NT2/D1 (cell line): ENCODE data around the gene ADIRF.
"Not testable (repeated sequence)": the region's sequence is repeated elsewhere in the genome, so short reads cannot be mapped to it uniquely, and the experiment has no call there.

ENCODE experiments used
- DNase-seq: peaks from one replicate; pipeline ENCODE4 v3.0.0-alpha.2; 2011; ENCODE audit warnings: low read depth, low spot score
- H3K27me3 ChIP-seq: 2 replicates; pipeline ENCODE4 v1.6.0; 2011; ENCODE audit warnings: mild to moderate bottlenecking; ENCODE audit not compliant: insufficient read length, insufficient read depth
- H3K36me3 ChIP-seq: 2 replicates; pipeline ENCODE4 v1.6.1; 2011; ENCODE audit warnings: mild to moderate bottlenecking, low read length, mixed read lengths; ENCODE audit not compliant: insufficient read depth, insufficient read length
- H3K4me1 ChIP-seq: 2 replicates; pipeline ENCODE4 v1.5.1; 2011; ENCODE audit not compliant: insufficient read depth, insufficient read length
- H3K4me3 ChIP-seq: 2 replicates; pipeline ENCODE4 v1.5.1; 2011; ENCODE audit warnings: low read depth; ENCODE audit not compliant: insufficient read length
- H3K9ac ChIP-seq: 2 replicates; pipeline ENCODE4 v1.6.0; 2011; ENCODE audit warnings: low read depth; ENCODE audit not compliant: insufficient read length
- H3K9me3 ChIP-seq: 2 replicates; pipeline ENCODE4 v1.5.1; 2011; ENCODE audit warnings: mild to moderate bottlenecking, low read length; ENCODE audit not compliant: insufficient read depth
- SUZ12 ChIP-seq: IDR thresholded peaks from 2 replicates; pipeline ENCODE4 v1.6.1; 2011; ENCODE audit not compliant: insufficient read length, insufficient read depth; ENCODE audit errors: extremely low read depth
- YY1 ChIP-seq: IDR thresholded peaks from 2 replicates; pipeline ENCODE4 v1.6.1; 2011; ENCODE audit not compliant: insufficient read length, insufficient read depth
- ZNF274 ChIP-seq: IDR thresholded peaks from 2 replicates; pipeline ENCODE4 v1.6.1; 2011; ENCODE audit warnings: mild to moderate bottlenecking, low read depth, low read length

ADIRF gene

GRCh38 chr10:86968271-86968993 is at the start of gene ADIRF:
Gene ADIRF, plus strand, starts transcription at chr10:86968482. Its CDS starts 63 bp downstream, at chr10:86968545.
- DNase-seq: no peak
- peaks cover 7% of the 10 kb centered on the region for H3K27me3 ChIP-seq
- no peaks in the 10 kb centered on the region for H3K36me3 ChIP-seq
- H3K4me3 ChIP-seq: no peak within 1 kb of the TSS
- peak within 1 kb of the TSS; percentile 21 for H3K9ac ChIP-seq
- no peaks in the 10 kb centered on the region for H3K9me3 ChIP-seq
- peaks cover 25% of the 10 kb centered on the region for H3K4me1 ChIP-seq
- no peak for TF ChIP-seq YY1
- no peak for TF ChIP-seq ZNF274
- TF ChIP-seq SUZ12: no peak

- Histone ChIP-seq H3K4me3 (no peak overlapping the region), H3K9ac (no peak overlapping the region), H3K36me3 (peaks cover 58% of the 10 kb centered on the region), H3K9me3 (no peaks in the 10 kb centered on the region), H3K27me3 (no peaks in the 10 kb centered on the region), H3K4me1 (no peaks in the 10 kb centered on the region)
- no peak for DNase-seq
- TF ChIP-seq SUZ12 (no peak), YY1 (no peak), ZNF274 (no peak)
Measured at GRCh38 chr10:86922553-86922961, 45.7 kb upstream of the ADIRF start.

- Histone ChIP-seq H3K9ac (no peak overlapping the region), H3K36me3 (peaks cover 30% of the 10 kb centered on the region), H3K27me3 (no peaks in the 10 kb centered on the region), H3K9me3 (no peaks in the 10 kb centered on the region), H3K4me1 (no peaks in the 10 kb centered on the region), H3K4me3 (no peak overlapping the region)
- no peak for DNase-seq
- no peak for TF ChIP-seq YY1
- no peak for TF ChIP-seq SUZ12
- no peak for TF ChIP-seq ZNF274
Measured at GRCh38 chr10:86929468-86930380, 38.6 kb upstream of the ADIRF start.

- peaks cover 23% of the 10 kb centered on the region for H3K36me3 ChIP-seq
- no peaks in the 10 kb centered on the region for H3K9me3 ChIP-seq
- H3K4me1 ChIP-seq: no peaks in the 10 kb centered on the region
- no peak overlapping the region for H3K4me3 ChIP-seq
- H3K27me3 ChIP-seq: no peaks in the 10 kb centered on the region
- H3K9ac ChIP-seq: no peak overlapping the region
- TF ChIP-seq SUZ12 (no peak), ZNF274 (no peak), YY1 (no peak)
- no peak for DNase-seq
Measured at GRCh38 chr10:86931872-86932271, 36.4 kb upstream of the ADIRF start.

- peaks cover 17% of the 10 kb centered on the region for H3K36me3 ChIP-seq
- H3K9ac ChIP-seq: no peak overlapping the region
- TF ChIP-seq YY1 (no peak), ZNF274 (no peak), SUZ12 (no peak)
- H3K4me1 ChIP-seq: no peaks in the 10 kb centered on the region
- no peak overlapping the region for H3K4me3 ChIP-seq
- H3K9me3 ChIP-seq: no peaks in the 10 kb centered on the region
- no peak for DNase-seq
- H3K27me3 ChIP-seq: no peaks in the 10 kb centered on the region
Measured at GRCh38 chr10:86932674-86933073, 35.6 kb upstream of the ADIRF start.

GRCh38 chr10:86934162-86934711 is 34.0 kb upstream of the ADIRF start:
- not testable (repeated sequence) for H3K9me3 ChIP-seq, DNase-seq, H3K9ac ChIP-seq, H3K4me1 ChIP-seq, H3K4me3 ChIP-seq, H3K27me3 ChIP-seq
- peaks cover 15% of the 10 kb centered on the region for H3K36me3 ChIP-seq
